ENCODE results near the gene OR4D11. TPM values are rescaled to one million over a fixed set of nuclear protein-coding genes. Genes with fewer than 3 reads are reported as not detected.
A peak's percentile ranks its signal among the peaks of the same experiment; 100 is the strongest.

OR4D11 gene
- total RNA-seq, 1 experiment from 2014 or later, result not detected

GRCh38 chr11:59523541-59523940 is 20.2 kb downstream of the OR4D11 start:
- DNase-seq (ENCODE audit: low read depth, low spot score) (no peak), ATAC-seq (no peak)
- peak; percentile 29; the same call in 1 of the 2 replicates for TF ChIP-seq CTCF (IDR thresholded peaks at IDR 0.05)
- TF ChIP-seq TCF7L2 (IDR thresholded peaks at IDR 0.05; ENCODE audit: low read depth, low read length), result no peak
- TF ChIP-seq SIN3A (IDR thresholded peaks at IDR 0.05; ENCODE audit: borderline replicate concordance, insufficient read depth, low read depth, low read length), result no peak
- no peak for TF ChIP-seq POLR2AphosphoS5 (IDR thresholded peaks at IDR 0.05; ENCODE audit: low read depth, low read length)
- no peak for TF ChIP-seq REST (IDR thresholded peaks at IDR 0.05; ENCODE audit: insufficient read depth in 1 of 2, low read depth in 2 of 2, low read length in 1 of 2)
- Histone ChIP-seq H3K4me3 (ENCODE audit: low read depth in 2 of 2, low read length in 2 of 2) (no peak overlapping the region), H3K9me3 (ENCODE audit: control insufficient read depth, insufficient read depth, low read depth, low read length) (no peaks in the 10 kb centered on the region), H3K4me1 (ENCODE audit: control insufficient read depth, insufficient read depth, low read length) (no peaks in the 10 kb centered on the region), H3K27me3 (ENCODE audit: control insufficient read depth, insufficient read depth, low read length) (peaks cover 4% of the 10 kb centered on the region; the same call in 1 of the 2 replicates), H3K27ac (ENCODE audit: low read length) (no peak overlapping the region), H3K36me3 (ENCODE audit: control insufficient read depth, insufficient read depth, low read length) (no peaks in the 10 kb centered on the region)
- BruUV-seq (replicated peaks), result no TSS peak
- CTCF ChIA-PET, result no interaction called here
- in situ Hi-C loops (cut with HindIII; ENCODE audit: low pct_unique_long_range_greater_than_20kb, low sequenced_read_pairs) (no loop called here), intact Hi-C loops (cut with micrococcal nuclease; ENCODE audit: unreplicated experiment) (no loop called here)
- POLR2A ChIA-PET, result no interaction called here

GRCh38 chr11:59528711-59529110 is 25.3 kb downstream of the OR4D11 start:
- DNase-seq (ENCODE audit: low read depth, low spot score), result no peak
- Histone ChIP-seq H3K27me3 (ENCODE audit: control insufficient read depth, insufficient read depth, low read length) (no peaks in the 10 kb centered on the region), H3K36me3 (ENCODE audit: control insufficient read depth, insufficient read depth, low read length) (no peaks in the 10 kb centered on the region), H3K27ac (ENCODE audit: low read length) (no peak overlapping the region), H3K4me3 (ENCODE audit: low read depth in 2 of 2, low read length in 2 of 2) (no peak overlapping the region), H3K4me1 (ENCODE audit: control insufficient read depth, insufficient read depth, low read length) (no peaks in the 10 kb centered on the region), H3K9me3 (ENCODE audit: control insufficient read depth, insufficient read depth, low read depth, low read length) (no peaks in the 10 kb centered on the region)
- POLR2A ChIA-PET, result no interaction called here
- intact Hi-C loops (cut with micrococcal nuclease; ENCODE audit: unreplicated experiment), result no loop called here
- no peak for TF ChIP-seq REST (IDR thresholded peaks at IDR 0.05; ENCODE audit: insufficient read depth in 1 of 2, low read depth in 2 of 2, low read length in 1 of 2)
- no peak for TF ChIP-seq POLR2AphosphoS5 (IDR thresholded peaks at IDR 0.05; ENCODE audit: low read depth, low read length)
- no peak for TF ChIP-seq TCF7L2 (IDR thresholded peaks at IDR 0.05; ENCODE audit: low read depth, low read length)
- no peak for TF ChIP-seq SIN3A (IDR thresholded peaks at IDR 0.05; ENCODE audit: borderline replicate concordance, insufficient read depth, low read depth, low read length)
- TF ChIP-seq CTCF (IDR thresholded peaks at IDR 0.05), result no peak
- in situ Hi-C loops (cut with HindIII; ENCODE audit: low pct_unique_long_range_greater_than_20kb, low sequenced_read_pairs), result no loop called here
- BruUV-seq (replicated peaks), result no TSS peak
- CTCF ChIA-PET, result interaction anchor here (0.6 kb wide), 1 partner anchor 66 kb away, joined by 3 read pairs; no protein-coding TSS in a partner anchor
- no peak for ATAC-seq
